HG02970 (cell line): ENCODE measurements around the gene ELMO1.

ENCODE experiments used
- ATAC-seq: cut with Tn5 transposase; IDR thresholded peaks from one replicate; pipeline ENCODE4 v1.9.1; 2021; ENCODE audit warnings: mild to moderate bottlenecking, moderate library complexity, moderate number of reproducible peaks; ENCODE audit not compliant: unreplicated experiment, low FRiP score

The ELMO1 gene

DNA sequence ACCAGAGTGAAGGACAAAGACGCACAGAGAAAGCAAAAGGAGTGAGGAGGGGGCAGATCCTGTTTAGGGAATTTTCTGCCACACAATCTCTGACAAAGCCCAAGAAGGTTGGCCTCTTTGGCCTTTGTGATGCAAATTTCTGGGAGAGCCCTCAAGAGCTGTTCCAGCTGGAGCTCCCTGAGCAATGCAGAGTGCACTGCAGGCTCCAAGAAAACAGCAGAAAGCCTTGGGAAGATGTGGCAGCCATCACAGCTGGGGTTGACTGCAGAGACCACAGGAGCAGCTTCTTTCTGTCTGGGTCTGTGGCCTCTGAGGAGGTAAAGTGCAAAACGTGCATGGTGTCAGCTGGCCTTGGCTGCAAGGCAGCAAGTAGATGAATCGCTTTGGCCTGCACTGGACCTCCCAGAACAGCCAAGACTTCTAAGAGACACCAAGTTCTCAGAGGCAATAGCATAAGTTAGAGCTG is 200.2 kb downstream of the ELMO1 start:
- ATAC-seq = no peak

DNA sequence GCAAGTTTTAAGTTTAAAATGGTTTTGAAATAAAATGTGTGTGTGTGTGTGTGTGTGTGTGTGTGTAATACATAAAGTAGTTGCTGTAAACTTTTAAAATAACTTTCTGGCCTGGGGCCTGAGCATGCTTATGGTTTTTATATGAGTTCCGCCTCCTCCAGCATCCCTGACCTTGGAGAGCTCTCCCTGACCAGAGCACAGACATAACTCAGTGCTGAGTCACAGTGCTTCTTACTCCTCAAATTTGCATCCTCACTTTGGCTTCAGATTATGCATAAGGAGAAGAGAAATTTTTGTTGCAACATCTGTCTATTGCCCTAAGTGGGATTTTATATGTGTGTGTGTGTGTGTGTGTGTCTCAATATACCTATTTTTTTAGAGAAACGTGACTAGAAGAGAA is 200.8 kb downstream of the ELMO1 start:
- no peak for ATAC-seq

- no peak for ATAC-seq
These were observed 203.1 kb downstream of the ELMO1 start for GRCh38 chr7:37245590-37245989.

DNA sequence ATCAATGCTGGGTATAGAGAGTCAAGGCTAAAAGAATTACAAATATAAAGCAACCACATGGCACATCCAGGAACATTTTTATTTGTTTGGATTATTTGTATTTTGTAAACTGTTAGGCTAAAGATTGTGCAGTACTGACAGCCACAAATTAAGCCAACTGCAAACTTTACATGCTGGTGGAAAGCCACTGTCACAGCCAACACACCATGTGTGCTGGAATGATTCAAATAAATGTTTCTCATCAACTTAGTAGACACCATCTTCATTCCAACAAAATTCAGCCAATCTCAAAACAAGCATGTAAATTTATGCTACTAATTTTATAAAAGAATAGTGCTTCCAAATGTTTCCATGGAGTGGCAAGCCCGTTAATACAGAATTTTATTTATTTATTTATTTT is 211.8 kb downstream of the ELMO1 start:
- no peak for ATAC-seq

DNA sequence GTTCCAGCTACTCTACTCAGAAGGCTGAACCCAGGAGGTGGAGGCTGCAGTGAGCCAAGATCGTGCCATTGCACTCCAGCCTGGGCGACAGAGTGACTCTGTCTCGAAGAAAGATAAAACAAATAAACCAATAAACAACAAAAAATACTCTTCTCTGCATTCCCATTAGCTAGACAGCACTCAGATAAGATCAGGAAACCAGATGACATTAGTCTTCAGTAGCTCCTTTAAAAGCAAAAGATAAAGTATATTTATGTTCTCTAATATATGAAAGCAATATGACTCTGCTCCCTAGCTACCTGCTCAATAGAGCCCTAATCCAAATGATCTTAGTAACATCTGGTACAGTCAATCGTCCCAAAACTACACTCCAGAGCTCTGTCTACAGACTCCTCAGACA is 212.9 kb downstream of the ELMO1 start:
- ATAC-seq = no peak

GRCh38 chr7:37234928-37235327 is 213.7 kb downstream of the ELMO1 start:
- no peak for ATAC-seq

- ATAC-seq = no peak
These were observed 214.3 kb downstream of the ELMO1 start for GRCh38 chr7:37234334-37234733.

- no peak for ATAC-seq
These were observed 217.1 kb downstream of the ELMO1 start for GRCh38 chr7:37231613-37232012.

DNA sequence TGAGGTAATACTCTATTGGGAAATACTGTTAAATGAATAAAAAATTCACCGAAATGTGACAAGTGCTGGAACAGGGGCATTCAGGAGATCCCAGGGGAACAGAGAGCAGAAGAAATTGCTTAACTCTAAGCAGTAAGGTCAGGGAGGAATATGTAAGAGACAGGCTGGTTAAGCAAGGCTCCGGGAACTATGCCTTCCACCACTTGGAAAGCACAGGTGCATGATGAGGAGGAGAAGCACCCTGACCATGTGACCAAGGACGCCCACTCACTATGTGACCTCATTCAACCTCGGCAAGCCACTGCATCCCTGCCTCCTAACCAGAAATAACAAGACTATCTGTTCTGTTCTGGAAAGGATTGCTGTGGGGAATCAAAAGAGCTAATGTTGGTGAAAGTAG is 218.4 kb downstream of the ELMO1 start:
- ATAC-seq = no peak

DNA sequence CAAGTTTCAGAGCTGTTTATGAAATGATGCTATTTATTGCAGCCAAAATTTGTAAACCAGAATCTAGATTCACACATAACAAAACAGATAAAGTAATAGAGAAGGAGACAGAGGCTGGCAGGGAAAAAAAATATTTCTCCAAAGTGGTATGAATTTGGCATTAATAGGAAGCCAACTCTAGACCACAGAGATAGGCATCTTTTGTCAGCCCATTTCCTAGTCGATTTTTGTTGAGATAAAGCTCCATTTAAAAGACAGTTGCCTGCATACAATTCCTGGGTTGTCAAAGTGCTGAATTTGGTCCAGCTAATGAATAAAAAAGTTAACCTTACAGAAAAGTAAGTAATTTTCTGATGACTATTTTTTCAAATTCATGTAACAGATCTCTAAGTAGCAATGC is 219.3 kb downstream of the ELMO1 start:
- ATAC-seq = no peak

GRCh38 chr7:37225285-37225969 is 223.2 kb downstream of the ELMO1 start:
- ATAC-seq = no peak

- no peak for ATAC-seq
These were observed 223.9 kb downstream of the ELMO1 start for GRCh38 chr7:37224746-37225145.

GRCh38 chr7:37220664-37221063 is 228.0 kb downstream of the ELMO1 start:
- no peak for ATAC-seq

DNA sequence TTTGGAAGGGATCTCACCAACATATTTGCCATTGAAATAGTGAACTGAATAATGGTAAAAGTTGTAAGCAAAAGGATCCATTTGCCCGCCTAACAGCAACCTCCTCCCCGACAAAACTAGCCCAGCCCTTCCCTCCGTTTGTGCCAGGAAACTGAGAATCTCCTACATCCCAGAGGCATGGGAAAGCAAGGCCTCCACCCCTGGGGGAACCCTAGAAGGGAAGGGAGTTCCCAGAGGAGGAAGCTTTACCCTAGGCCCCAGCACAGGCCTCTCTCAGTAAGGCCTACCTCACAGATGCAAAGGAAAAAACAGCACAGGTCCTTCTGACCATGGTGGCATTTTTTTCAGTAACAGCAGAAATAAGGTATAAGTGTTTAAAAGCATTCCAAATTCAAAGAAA is 229.7 kb downstream of the ELMO1 start:
- no peak for ATAC-seq

DNA sequence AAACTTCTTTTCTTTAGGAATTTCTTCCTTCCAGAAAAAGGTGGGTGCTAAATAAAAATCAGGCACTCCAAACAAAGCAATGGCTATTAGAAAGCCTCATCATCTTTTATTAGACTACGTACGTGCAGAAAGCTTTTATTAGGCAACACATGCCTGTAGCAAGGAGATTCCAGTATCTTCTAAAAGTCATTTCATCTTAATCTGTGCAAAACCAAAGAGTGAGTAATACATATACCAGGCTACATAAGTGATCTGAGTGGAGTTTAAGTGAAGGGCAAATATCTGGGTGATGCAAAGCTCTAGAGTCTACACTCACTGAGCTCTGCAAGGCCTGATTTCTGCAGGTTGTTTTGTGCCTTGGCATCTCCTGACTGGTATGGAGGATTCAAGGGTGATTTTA is 231.7 kb downstream of the ELMO1 start:
- ATAC-seq = no peak

GRCh38 chr7:37216156-37216852 is 232.4 kb downstream of the ELMO1 start:
- ATAC-seq = no peak

GRCh38 chr7:37215290-37215923 is 233.3 kb downstream of the ELMO1 start:
- ATAC-seq = no peak

- no peak for ATAC-seq
These were observed 236.1 kb downstream of the ELMO1 start for GRCh38 chr7:37212556-37212955.

GRCh38 chr7:37212051-37212450 is 236.6 kb downstream of the ELMO1 start:
- ATAC-seq = no peak

DNA sequence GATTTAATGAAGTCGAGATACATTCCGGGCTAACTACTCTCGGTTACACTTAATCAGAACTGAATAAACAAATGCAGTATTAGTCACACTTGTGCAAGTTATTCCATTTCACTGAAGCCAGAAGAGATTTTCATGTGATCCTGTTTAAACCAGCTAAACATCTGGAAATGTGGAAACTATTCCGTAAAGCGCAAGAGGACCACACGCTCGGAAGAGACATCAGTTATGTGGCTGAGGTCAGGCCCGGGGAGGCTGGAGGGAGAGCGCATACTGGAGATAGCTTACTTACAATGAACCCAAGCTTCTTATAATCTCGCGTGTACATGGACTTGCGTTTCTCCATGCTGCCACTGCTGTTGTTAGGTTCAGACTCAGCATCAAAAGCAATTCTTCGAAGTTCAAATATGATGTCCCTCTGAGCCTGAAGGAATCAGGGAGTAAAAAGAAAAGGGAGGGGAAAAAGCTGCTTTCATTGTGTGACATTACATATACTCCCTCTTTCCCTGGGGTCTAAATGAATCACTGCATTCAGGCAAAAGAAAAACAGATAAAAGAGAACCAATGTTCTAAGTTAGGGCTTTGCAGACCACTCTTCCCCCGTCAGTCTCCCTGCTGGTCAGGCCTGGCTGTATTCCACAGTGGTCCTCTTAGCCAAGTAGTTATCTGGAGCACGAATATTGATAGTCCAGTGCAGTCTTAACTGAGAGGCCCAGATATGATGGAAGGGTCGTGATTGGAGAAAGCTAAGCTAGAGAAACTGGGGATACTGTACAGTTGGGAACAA is 237.4 kb downstream of the ELMO1 start:
- no peak for ATAC-seq

- ATAC-seq = no peak
These were observed 239.5 kb downstream of the ELMO1 start for GRCh38 chr7:37209195-37209594.
